Measurements from ENCODE around the gene GEMIN7. TPM values are rescaled to one million over a fixed set of nuclear protein-coding genes. Genes with fewer than 3 reads are reported as not detected.

The GEMIN7 gene
- total and polyA plus RNA-seq, 2 of the 13 experiments (the other 11 are each of a cell fraction or from before 2014, with no cell fraction given), result 24.1 to 30.6 TPM

GRCh38 chr19:45045671-45046353 is 33.2 kb upstream of the GEMIN7 start (continued):
- no peak for TF ChIP-seq ZNF816 (CRISPR knock-in tag; IDR thresholded peaks at IDR 0.05; ENCODE audit: borderline replicate concordance)
- TF ChIP-seq ZNF230 (CRISPR knock-in tag; IDR thresholded peaks at IDR 0.05), result no peak
- TF ChIP-seq SIX4 (CRISPR knock-in tag; IDR thresholded peaks at IDR 0.05), result peak; percentile 21; the same call in 1 of the 2 replicates
- no peak for TF ChIP-seq ZNF564 (CRISPR knock-in tag; IDR thresholded peaks at IDR 0.05)
- no peak for TF ChIP-seq SATB2 (CRISPR knock-in tag; IDR thresholded peaks at IDR 0.05)
- TF ChIP-seq RCOR2 (CRISPR knock-in tag; IDR thresholded peaks at IDR 0.05), result peak; percentile 89
- TF ChIP-seq GTF2F1 (IDR thresholded peaks at IDR 0.05; ENCODE audit: low read length), result no peak
- 0 out of 2 replicates have a peak, but pooled peaks have one; percentile 42 for TF ChIP-seq ZNF557 (CRISPR knock-in tag; IDR thresholded peaks at IDR 0.05)
- no peak for TF ChIP-seq ZNF607 (CRISPR knock-in tag; IDR thresholded peaks at IDR 0.05; ENCODE audit: borderline replicate concordance)
- no peak for TF ChIP-seq SRSF1 (optimal IDR thresholded peaks at IDR 0.05; ENCODE audit: low read depth, low read length)
- no peak for TF ChIP-seq HIVEP1 (CRISPR knock-in tag; IDR thresholded peaks at IDR 0.05)
- peak; percentile 81; the same call in 1 of the 2 replicates for TF ChIP-seq MIER3 (CRISPR knock-in tag; IDR thresholded peaks at IDR 0.05; ENCODE audit: borderline replicate concordance)
- peak; percentile 73; the same call in 1 of the 2 replicates for TF ChIP-seq ETV5 (CRISPR knock-in tag; IDR thresholded peaks at IDR 0.05; ENCODE audit: borderline replicate concordance)
- TF ChIP-seq DDIT3 (CRISPR knock-in tag; IDR thresholded peaks at IDR 0.05), result no peak
- no peak for TF ChIP-seq ZFP90 (CRISPR knock-in tag; IDR thresholded peaks at IDR 0.05; ENCODE audit: borderline replicate concordance)
- no peak for TF ChIP-seq ZNF768 (CRISPR knock-in tag; IDR thresholded peaks at IDR 0.05)
- TF ChIP-seq, protein P1, sequence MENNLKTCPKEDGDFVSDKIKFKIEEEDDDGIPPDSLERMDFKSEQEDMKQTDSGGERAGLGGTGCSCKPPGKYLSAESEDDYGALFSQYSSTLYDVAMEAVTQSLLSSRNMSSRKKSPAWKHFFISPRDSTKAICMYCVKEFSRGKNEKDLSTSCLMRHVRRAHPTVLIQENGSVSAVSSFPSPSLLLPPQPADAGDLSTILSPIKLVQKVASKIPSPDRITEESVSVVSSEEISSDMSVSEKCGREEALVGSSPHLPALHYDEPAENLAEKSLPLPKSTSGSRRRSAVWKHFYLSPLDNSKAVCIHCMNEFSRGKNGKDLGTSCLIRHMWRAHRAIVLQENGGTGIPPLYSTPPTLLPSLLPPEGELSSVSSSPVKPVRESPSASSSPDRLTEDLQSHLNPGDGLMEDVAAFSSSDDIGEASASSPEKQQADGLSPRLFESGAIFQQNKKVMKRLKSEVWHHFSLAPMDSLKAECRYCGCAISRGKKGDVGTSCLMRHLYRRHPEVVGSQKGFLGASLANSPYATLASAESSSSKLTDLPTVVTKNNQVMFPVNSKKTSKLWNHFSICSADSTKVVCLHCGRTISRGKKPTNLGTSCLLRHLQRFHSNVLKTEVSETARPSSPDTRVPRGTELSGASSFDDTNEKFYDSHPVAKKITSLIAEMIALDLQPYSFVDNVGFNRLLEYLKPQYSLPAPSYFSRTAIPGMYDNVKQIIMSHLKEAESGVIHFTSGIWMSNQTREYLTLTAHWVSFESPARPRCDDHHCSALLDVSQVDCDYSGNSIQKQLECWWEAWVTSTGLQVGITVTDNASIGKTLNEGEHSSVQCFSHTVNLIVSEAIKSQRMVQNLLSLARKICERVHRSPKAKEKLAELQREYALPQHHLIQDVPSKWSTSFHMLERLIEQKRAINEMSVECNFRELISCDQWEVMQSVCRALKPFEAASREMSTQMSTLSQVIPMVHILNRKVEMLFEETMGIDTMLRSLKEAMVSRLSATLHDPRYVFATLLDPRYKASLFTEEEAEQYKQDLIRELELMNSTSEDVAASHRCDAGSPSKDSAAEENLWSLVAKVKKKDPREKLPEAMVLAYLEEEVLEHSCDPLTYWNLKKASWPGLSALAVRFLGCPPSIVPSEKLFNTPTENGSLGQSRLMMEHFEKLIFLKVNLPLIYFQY (CRISPR knock-in tag; IDR thresholded peaks at IDR 0.05; ENCODE audit: borderline replicate concordance), result peak; percentile 67; the same call in 1 of the 2 replicates
- TF ChIP-seq ZNF572 (CRISPR knock-in tag; IDR thresholded peaks at IDR 0.05), result no peak
- no peak for TF ChIP-seq ZNF34 (CRISPR knock-in tag; IDR thresholded peaks at IDR 0.05; ENCODE audit: borderline replicate concordance)
- 0 out of 2 replicates have a peak, but pooled peaks have one; percentile 15 for TF ChIP-seq ZBTB37 (CRISPR knock-in tag; IDR thresholded peaks at IDR 0.05)
- no peak for TF ChIP-seq ZNF775 (CRISPR knock-in tag; IDR thresholded peaks at IDR 0.05; ENCODE audit: borderline replicate concordance)
